Small intestine (tissue), 7 donors: Measurements from ENCODE around the gene SCGB1C2. TPM values are rescaled to one million over a fixed set of nuclear protein-coding genes. Genes with fewer than 3 reads are reported as not detected.

Experiments used
- DNase-seq, 2 donors: peaks; one replicate each; pipeline versions ENCODE4 v3.0.0 to v3.0.0-alpha.2; 2013
- FAIRE-seq: peaks from 2 replicates; lab custom pipeline; 2012; peaks lifted over from hg19 to GRCh38; lab: Jason Lieb, UNC
- H3K27ac ChIP-seq, 3 donors: one replicate each; pipeline ENCODE4 v1.5.1; 2013; ENCODE audit warnings: low read length in 2 of 3, mild to moderate bottlenecking in 2 of 3, control low read depth in 1 of 3, inconsistent platforms in 1 of 3, low read depth in 1 of 3, moderate library complexity in 1 of 3
- H3K27me3 ChIP-seq, 3 donors: one replicate each; pipeline ENCODE4 v1.6.1; 2013; ENCODE audit warnings: low read length in 3 of 3, inconsistent platforms in 1 of 3; ENCODE audit not compliant: control insufficient read depth in 3 of 3, insufficient read depth in 3 of 3
- H3K36me3 ChIP-seq, 3 donors: one replicate each; pipeline ENCODE4 v1.6.1; 2013; ENCODE audit warnings: low read length in 3 of 3, inconsistent platforms in 1 of 3, low read depth in 1 of 3, mild to moderate bottlenecking in 1 of 3, moderate library complexity in 1 of 3; ENCODE audit not compliant: control insufficient read depth in 3 of 3, insufficient read depth in 2 of 3
- H3K4me1 ChIP-seq, 3 donors: one replicate each; pipeline ENCODE4 v1.6.1; 2013; ENCODE audit warnings: low read length in 2 of 3, inconsistent platforms in 1 of 3, low read depth in 1 of 3, mild to moderate bottlenecking in 1 of 3, moderate library complexity in 1 of 3; ENCODE audit not compliant: control insufficient read depth in 3 of 3, insufficient read depth in 2 of 3
- H3K4me3 ChIP-seq, 3 donors: one replicate each; pipeline ENCODE4 v1.5.1; 2013; ENCODE audit warnings: low read length in 3 of 3, control low read depth in 1 of 3, inconsistent platforms in 1 of 3, low read depth in 1 of 3, mild to moderate bottlenecking in 1 of 3, moderate library complexity in 1 of 3
- H3K9me3 ChIP-seq, 2 donors: one replicate each; pipeline ENCODE4 v1.6.1; 2013; ENCODE audit warnings: low read depth in 1 of 2, low read length in 1 of 2; ENCODE audit not compliant: control insufficient read depth in 2 of 2, insufficient read depth in 1 of 2
- WGBS, 3 donors: extraction: QIAGEN DNeasy Blood & Tissue Kit; methylation state at CpG; one replicate each; pipeline ENCODE4 v1.1.7; 2013; 5-methylcytosine and 5-hydroxymethylcytosine counted together
- polyA plus RNA-seq, 4 donors: library from polyadenylated mRNA; stranded (reverse) in 3 of 4; unstranded in 1 of 4; fragments of 200-250 nt in 3 of 4; fragments of 120-200 nt in 1 of 4; gene quantifications; one replicate each; pipeline versions ENCODE4 v1.2.1 to v1.2.3, GENCODE V29; 2013
- donor health status: healthy with polysubstance abuse.
- donor health status: control.
- donor health status: control.
- donor health status: Bipolar disorder and iron deficiency.
- donor health status: healthy.

SCGB1C2 gene
- polyA plus RNA-seq, 4 donors = not detected

DNA sequence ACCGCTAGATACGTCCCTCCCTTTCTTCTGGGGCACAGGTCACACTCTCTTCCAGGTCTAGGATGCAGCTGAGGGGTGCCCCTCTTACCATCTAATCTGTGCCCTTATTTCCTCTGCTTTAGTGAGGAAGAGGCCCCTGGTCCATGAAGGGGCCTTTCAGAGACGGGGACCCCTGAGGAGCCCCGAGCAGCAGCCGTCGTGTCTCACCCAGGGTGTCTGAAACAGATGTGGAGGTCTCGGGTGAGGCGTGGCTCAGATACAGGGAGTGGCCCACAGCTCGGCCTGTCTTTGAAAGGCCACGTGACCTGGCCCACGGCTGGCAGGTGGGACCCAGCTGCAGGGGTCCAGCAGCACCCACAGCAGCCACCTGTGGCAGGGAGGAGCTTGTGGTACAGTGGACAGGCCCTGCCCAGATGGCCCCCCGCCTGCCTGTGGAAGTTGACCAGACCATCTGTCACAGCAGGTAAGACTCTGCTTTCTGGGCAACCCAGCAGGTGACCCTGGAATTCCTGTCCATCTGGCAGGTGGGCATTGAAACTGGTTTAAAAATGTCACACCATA lies 15.6 kb downstream of the SCGB1C2 start:
- WGBS, 3 donors = 41 to 73% (median 44%) methylated on average over 12 of the region's 12 CpGs
- H3K4me1 ChIP-seq = no peaks in the 10 kb centered on the region
- H3K27ac ChIP-seq = no peak overlapping the region
- no peak overlapping the region for H3K4me3 ChIP-seq
- FAIRE-seq (no peak), DNase-seq (no peak)
- no peaks in the 10 kb centered on the region for H3K27me3 ChIP-seq
- H3K36me3 ChIP-seq = no peaks in the 10 kb centered on the region
- H3K9me3 ChIP-seq = no peaks in the 10 kb centered on the region

DNA sequence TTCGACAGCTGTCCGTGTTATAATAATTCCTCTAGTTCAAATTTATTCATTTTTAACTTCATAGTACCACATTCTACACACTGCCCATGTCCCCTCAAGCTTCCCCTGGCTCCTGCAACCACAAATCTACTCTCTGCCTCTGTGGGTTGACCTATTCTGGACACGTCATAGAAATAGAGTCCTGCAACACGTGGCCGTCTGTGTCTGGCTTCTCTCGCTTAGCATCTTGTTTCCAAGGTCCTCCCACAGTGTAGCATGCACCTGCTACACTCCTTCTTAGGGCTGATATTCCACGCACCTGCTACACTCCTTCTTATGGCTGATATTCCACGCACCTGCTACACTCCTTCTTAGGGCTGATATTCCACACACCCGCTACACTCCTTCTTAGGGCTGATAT lies 16.5 kb downstream of the SCGB1C2 start:
- FAIRE-seq = no peak
- Histone ChIP-seq H3K9me3 (no peaks in the 10 kb centered on the region), H3K27me3 (no peaks in the 10 kb centered on the region), H3K4me3 (no peak overlapping the region), H3K27ac (no peak overlapping the region), H3K36me3 (no peaks in the 10 kb centered on the region), H3K4me1 (no peaks in the 10 kb centered on the region)
- no peak for DNase-seq
- WGBS, 3 donors = 65 to 83% (median 71%) methylated on average over 9 of the region's 9 CpGs

DNA sequence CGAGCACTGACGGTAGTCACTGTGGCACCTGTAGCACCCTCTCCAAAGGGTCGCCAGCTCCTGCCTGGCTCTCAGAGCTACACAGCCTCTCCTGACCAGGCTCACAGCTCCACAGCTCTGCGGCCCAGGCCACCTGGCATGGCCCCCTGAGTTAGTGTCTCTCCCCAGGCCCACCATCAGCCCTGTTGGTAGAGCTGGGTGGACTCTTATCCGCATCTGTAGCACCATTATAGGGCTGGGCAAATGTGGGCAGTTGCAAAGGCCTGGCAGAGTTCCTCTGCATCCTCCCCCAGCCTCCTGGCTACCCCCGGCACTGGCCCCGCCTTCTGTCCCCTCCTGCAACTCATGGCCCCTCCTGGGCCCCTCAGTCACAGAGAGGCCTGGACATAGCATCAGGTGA lies 18.2 kb downstream of the SCGB1C2 start:
- no peaks in the 10 kb centered on the region for H3K9me3 ChIP-seq
- no peaks in the 10 kb centered on the region for H3K36me3 ChIP-seq
- 80 to 84% (median 83%) methylated on average over 7 of the region's 7 CpGs for WGBS, 3 donors
- no peak overlapping the region for H3K27ac ChIP-seq
- H3K4me1 ChIP-seq = no peaks in the 10 kb centered on the region
- no peak for FAIRE-seq
- no peak overlapping the region for H3K4me3 ChIP-seq
- no peaks in the 10 kb centered on the region for H3K27me3 ChIP-seq
- no peak for DNase-seq

DNA sequence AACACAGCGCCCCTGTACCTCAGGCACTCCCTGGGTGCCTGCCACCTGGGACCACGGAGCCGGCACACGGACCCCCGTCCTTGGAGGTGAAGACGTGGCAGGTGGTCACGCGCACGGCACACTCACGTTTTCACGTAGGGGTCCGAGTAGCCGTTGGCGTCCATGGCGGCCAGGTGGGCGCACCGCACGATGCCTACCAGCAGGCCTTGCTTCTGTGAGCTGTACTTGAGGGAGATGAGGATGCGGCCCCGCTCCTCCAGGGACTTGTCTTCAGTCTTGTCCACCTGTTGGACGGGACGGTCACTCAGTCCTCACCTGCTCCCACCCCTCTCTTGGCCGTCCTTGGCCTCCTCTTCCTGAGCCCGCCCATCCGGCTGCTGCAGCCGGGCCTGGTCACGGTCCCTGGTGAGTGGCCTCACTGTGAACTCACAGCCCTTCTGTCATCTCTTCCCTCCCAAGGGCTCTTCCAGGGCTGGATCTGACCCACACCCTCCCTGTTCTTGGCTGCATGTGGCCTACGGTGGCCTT lies 18.8 kb downstream of the SCGB1C2 start:
- Histone ChIP-seq H3K4me1 (no peaks in the 10 kb centered on the region), H3K4me3 (no peak overlapping the region), H3K27me3 (no peaks in the 10 kb centered on the region), H3K9me3 (no peaks in the 10 kb centered on the region), H3K27ac (no peak overlapping the region), H3K36me3 (no peaks in the 10 kb centered on the region)
- FAIRE-seq = no peak
- WGBS, 3 donors = 93 to 96% (median 95%) methylated on average over 26 to 28 of the region's 28 CpGs
- no peak for DNase-seq

DNA sequence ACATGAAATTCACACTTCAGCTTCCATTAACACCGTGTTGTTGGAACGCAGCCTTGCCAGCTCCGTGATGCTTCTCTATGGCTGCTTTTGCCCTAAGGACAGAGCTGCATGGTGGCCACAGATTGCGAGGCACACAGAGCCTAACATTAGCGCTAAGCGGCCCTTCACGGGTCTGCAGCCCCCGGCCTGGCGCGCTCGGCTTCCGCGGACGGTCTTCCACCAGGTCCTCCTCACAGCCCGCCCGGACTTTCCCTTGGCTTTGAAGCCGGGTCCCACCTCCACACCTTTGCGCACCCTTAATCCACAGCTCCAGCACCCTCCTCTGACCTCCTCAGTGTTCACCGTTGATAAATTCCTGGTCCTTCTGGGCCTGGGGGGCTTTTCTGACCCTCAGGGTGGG lies 19.6 kb downstream of the SCGB1C2 start:
- Histone ChIP-seq H3K27me3 (no peaks in the 10 kb centered on the region), H3K36me3 (no peaks in the 10 kb centered on the region), H3K4me1 (no peaks in the 10 kb centered on the region), H3K4me3 (no peak overlapping the region), H3K27ac (no peak overlapping the region), H3K9me3 (no peaks in the 10 kb centered on the region)
- DNase-seq (no peak), FAIRE-seq (no peak)
- 90 to 92% (median 91%) methylated on average over 19 of the region's 19 CpGs for WGBS, 3 donors

DNA sequence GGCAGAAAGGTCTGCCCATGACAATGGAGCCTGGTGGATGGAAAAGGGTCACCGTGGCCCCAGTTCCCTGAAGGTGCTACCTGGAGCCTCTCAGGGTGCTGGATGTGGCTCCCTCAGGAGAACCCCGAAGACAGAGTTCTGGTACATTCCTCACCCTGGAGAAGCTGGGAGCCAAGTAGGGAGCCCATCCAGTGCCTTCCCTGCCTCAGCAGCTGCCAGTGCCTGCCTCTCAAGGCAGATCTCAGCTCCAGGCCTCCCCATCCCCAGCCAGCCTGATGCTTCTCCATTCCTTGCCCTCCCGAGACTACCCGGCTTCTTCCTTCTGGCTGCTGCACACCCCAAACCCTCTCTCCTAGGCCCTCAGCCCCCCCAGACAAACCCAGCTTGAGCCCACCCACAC lies 20.5 kb downstream of the SCGB1C2 start:
- FAIRE-seq = no peak

DNA sequence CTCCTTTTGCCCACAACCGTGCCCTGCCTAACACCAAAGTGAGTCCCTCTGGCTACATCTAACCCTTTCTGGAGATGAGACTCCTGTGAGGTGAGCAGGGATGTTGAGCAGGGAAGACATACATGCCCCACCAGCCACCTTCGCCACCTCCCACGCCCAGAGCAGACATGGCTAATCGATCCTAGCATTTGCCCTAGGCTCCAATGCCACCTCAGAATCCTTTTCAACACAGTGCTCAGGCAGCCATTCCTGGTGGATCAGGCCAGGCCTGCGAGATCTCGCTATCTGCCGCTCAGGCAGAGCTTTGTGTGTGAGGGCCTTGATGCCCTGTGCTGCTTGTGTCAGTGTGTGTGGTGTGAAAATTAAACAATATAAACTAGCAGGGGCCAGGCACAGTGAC lies 21.0 kb downstream of the SCGB1C2 start:
- Histone ChIP-seq H3K27me3 (no peaks in the 10 kb centered on the region), H3K9me3 (no peaks in the 10 kb centered on the region), H3K4me3 (no peak overlapping the region), H3K27ac (no peak overlapping the region), H3K4me1 (no peaks in the 10 kb centered on the region), H3K36me3 (no peaks in the 10 kb centered on the region)
- DNase-seq (no peak), FAIRE-seq (no peak)
- WGBS, 3 donors = 90 to 93% (median 93%) methylated on average over 7 of the region's 7 CpGs

More for the DNA sequence above, 20.5 kb downstream of the SCGB1C2 start:
- Histone ChIP-seq H3K27ac (no peak overlapping the region), H3K4me3 (no peak overlapping the region), H3K4me1 (no peaks in the 10 kb centered on the region), H3K9me3 (no peaks in the 10 kb centered on the region), H3K36me3 (no peaks in the 10 kb centered on the region), H3K27me3 (no peaks in the 10 kb centered on the region)
- DNase-seq = no peak
- WGBS, 3 donors = 88 to 94% (median 93%) methylated on average over 4 of the region's 4 CpGs

DNA sequence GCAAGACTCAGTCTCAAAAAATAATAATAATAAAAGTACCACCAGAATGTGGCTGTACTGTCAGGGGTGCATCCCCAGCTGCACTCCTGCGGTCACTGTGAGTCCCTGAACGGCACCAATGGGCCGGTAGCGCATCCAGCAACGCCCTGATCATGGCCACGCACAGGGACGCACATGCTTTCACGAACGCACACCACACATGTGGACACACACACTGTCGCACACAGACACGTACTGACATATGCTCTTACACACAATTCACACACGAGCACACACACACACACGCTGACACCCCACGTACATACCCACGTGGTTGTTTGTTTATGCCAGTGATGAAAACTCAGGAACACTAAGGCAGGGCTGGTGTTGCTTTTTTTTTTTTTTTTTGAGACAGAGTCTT lies 22.2 kb downstream of the SCGB1C2 start:
- no peaks in the 10 kb centered on the region for H3K4me1 ChIP-seq
- DNase-seq = no peak
- no peaks in the 10 kb centered on the region for H3K27me3 ChIP-seq
- no peaks in the 10 kb centered on the region for H3K36me3 ChIP-seq
- FAIRE-seq = no peak
- WGBS, 3 donors = 90 to 92% (median 92%) methylated on average over 15 of the region's 15 CpGs
- H3K27ac ChIP-seq = no peak overlapping the region
- no peak overlapping the region for H3K4me3 ChIP-seq
- H3K9me3 ChIP-seq = no peaks in the 10 kb centered on the region

DNA sequence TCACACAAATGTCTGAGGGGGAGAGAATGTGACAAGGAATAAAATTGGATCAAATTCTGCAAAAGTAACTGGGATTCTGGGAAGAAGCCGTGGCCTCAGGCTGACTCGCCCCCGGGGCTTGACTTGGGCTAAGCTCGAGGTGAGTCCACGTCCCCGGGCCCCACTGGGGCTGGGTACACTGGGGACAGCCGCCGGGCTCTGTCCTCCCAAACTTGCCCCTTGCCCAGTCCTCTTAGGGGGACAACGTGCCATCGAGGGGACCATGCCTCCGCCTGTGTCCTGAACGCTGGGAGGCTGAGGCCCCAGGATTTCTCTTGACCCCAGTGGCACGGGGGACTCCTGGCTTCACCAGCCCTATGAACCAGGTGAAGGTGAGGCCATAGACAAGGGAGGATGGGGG lies 23.0 kb downstream of the SCGB1C2 start:
- WGBS, 3 donors = 88 to 89% (median 88%) methylated on average over 13 of the region's 13 CpGs
- H3K9me3 ChIP-seq = no peaks in the 10 kb centered on the region
- H3K4me3 ChIP-seq = no peak overlapping the region
- DNase-seq (no peak), FAIRE-seq (no peak)
- no peaks in the 10 kb centered on the region for H3K4me1 ChIP-seq
- H3K27ac ChIP-seq = no peak overlapping the region
- no peaks in the 10 kb centered on the region for H3K36me3 ChIP-seq
- H3K27me3 ChIP-seq = no peaks in the 10 kb centered on the region
